Liver (tissue), 9 donors: Measurements from ENCODE around the gene NLRP4. TPM values are rescaled to one million over a fixed set of nuclear protein-coding genes. Genes with fewer than 3 reads are reported as not detected.

Experiments
- DNase-seq: peaks from one replicate; pipeline ENCODE4 v3.0.0-alpha.2; 2017; ENCODE audit warnings: low spot score
- H3K27ac ChIP-seq, 2 donors: one replicate each; pipeline ENCODE4 v1.7.0; 2013; ENCODE audit warnings: inconsistent platforms in 2 of 2, low read length in 2 of 2, control low read depth in 1 of 2, low read depth in 1 of 2, mild to moderate bottlenecking in 1 of 2
- H3K27me3 ChIP-seq, 4 donors: one replicate each; pipeline versions ENCODE4 v1.6.1 to v1.7.0; 2013; ENCODE audit warnings: low read length in 3 of 4, inconsistent platforms in 1 of 4, mild to moderate bottlenecking in 1 of 4, moderate library complexity in 1 of 4; ENCODE audit not compliant: control insufficient read depth in 4 of 4, insufficient read depth in 4 of 4
- H3K36me3 ChIP-seq, 4 donors: one replicate each; pipeline versions ENCODE4 v1.6.1 to v1.7.0; 2013; ENCODE audit warnings: low read length in 3 of 4, mild to moderate bottlenecking in 3 of 4, low read depth in 1 of 4, moderate library complexity in 1 of 4; ENCODE audit not compliant: control insufficient read depth in 4 of 4, insufficient read depth in 3 of 4
- H3K4me1 ChIP-seq, 4 donors: one replicate each; pipeline versions ENCODE4 v1.6.1 to v1.7.0; 2013; ENCODE audit warnings: low read length in 3 of 4, mild to moderate bottlenecking in 3 of 4, moderate library complexity in 1 of 4; ENCODE audit not compliant: control insufficient read depth in 4 of 4, insufficient read depth in 4 of 4
- H3K4me3 ChIP-seq, 3 donors: one replicate each; pipeline versions ENCODE4 v1.6.1 to v1.7.0; 2013; ENCODE audit warnings: low read length in 3 of 3, control low read depth in 1 of 3, low read depth in 1 of 3, mild to moderate bottlenecking in 1 of 3
- H3K9ac ChIP-seq, 2 donors: one replicate each; pipeline ENCODE4 v1.7.0; 2013; ENCODE audit warnings: low read length in 2 of 2, mild to moderate bottlenecking in 2 of 2, moderate library complexity in 2 of 2, control low read depth in 1 of 2, low read depth in 1 of 2
- H3K9me3 ChIP-seq, 4 donors: one replicate each; pipeline versions ENCODE4 v1.6.1 to v1.7.0; 2013; ENCODE audit warnings: low read length in 3 of 4; ENCODE audit not compliant: control insufficient read depth in 4 of 4
- CTCF ChIP-seq: fragments of 150-350 bp; IDR thresholded peaks from 2 replicates; pipeline ENCODE4 v1.5.1; 2017; ENCODE audit warnings: improper control_type of control experiment, low read depth, low read length; ENCODE audit not compliant: missing input control
- EGR1 ChIP-seq, 2 donors: IDR thresholded peaks; 2 replicates each; pipeline ENCODE4 v1.6.1; 2016 to 2018; ENCODE audit warnings: antibody characterized with exemption in 2 of 2, low read depth in 2 of 2
- FOXA1 ChIP-seq: IDR thresholded peaks from 2 replicates; pipeline ENCODE4 v1.6.1; 2016; ENCODE audit warnings: antibody characterized with exemption
- FOXA2 ChIP-seq: IDR thresholded peaks from 2 replicates; pipeline ENCODE4 v1.6.1; 2016; ENCODE audit warnings: antibody characterized with exemption
- GABPA ChIP-seq, 2 donors: IDR thresholded peaks in 1 of 2; conservative IDR thresholded peaks in 1 of 2; 2 replicates each; pipeline ENCODE4 v1.6.1; 2016; ENCODE audit warnings: antibody characterized with exemption in 2 of 2, mild to moderate bottlenecking in 1 of 2, moderate library complexity in 1 of 2
- HNF4A ChIP-seq, 2 donors: conservative IDR thresholded peaks; 2 replicates each; pipeline ENCODE4 v1.6.1; 2016; ENCODE audit warnings: antibody characterized with exemption in 2 of 2, mild to moderate bottlenecking in 2 of 2
- HNF4G ChIP-seq: IDR thresholded peaks from 2 replicates; pipeline ENCODE4 v1.6.1; 2016; ENCODE audit warnings: antibody characterized with exemption
- JUND ChIP-seq, 2 donors: IDR thresholded peaks; 2 replicates each; pipeline ENCODE4 v1.6.1; 2016; ENCODE audit warnings: antibody characterized with exemption in 2 of 2
- MAX ChIP-seq: IDR thresholded peaks from 2 replicates; pipeline ENCODE4 v1.6.1; 2016; ENCODE audit warnings: antibody characterized with exemption
- NR2F2 ChIP-seq: IDR thresholded peaks from 2 replicates; pipeline ENCODE4 v1.6.1; 2016; ENCODE audit warnings: antibody characterized with exemption
- RAD21 ChIP-seq, 2 donors: IDR thresholded peaks; 2 replicates each; pipeline ENCODE4 v1.6.1; 2016; ENCODE audit warnings: antibody characterized with exemption in 2 of 2, mild to moderate bottlenecking in 2 of 2
- REST ChIP-seq: IDR thresholded peaks from 2 replicates; pipeline ENCODE4 v1.6.1; 2016; ENCODE audit warnings: antibody characterized with exemption, mild to moderate bottlenecking
- RXRA ChIP-seq, 2 donors: IDR thresholded peaks; 2 replicates each; pipeline ENCODE4 v1.6.1; 2017 to 2018; ENCODE audit warnings: antibody characterized with exemption in 2 of 2, mild to moderate bottlenecking in 1 of 2
- SP1 ChIP-seq: IDR thresholded peaks from 2 replicates; pipeline ENCODE4 v1.6.1; 2018; ENCODE audit warnings: antibody characterized with exemption, mild to moderate bottlenecking
- TAF1 ChIP-seq: conservative IDR thresholded peaks from 2 replicates; pipeline ENCODE4 v1.6.1; 2016; ENCODE audit warnings: antibody characterized with exemption, mild to moderate bottlenecking
- YY1 ChIP-seq: IDR thresholded peaks from 2 replicates; pipeline ENCODE4 v1.6.1; 2016; ENCODE audit warnings: antibody characterized with exemption, mild to moderate bottlenecking
- WGBS: extraction: QIAGEN DNeasy Blood & Tissue Kit; methylation state at CpG from one replicate; pipeline ENCODE4 v1.1.7; 2013; 5-methylcytosine and 5-hydroxymethylcytosine counted together
- polyA plus RNA-seq, 2 donors: library from polyadenylated mRNA; stranded (reverse) in 1 of 2; unstranded in 1 of 2; fragments of 200-250 nt in 1 of 2; fragments of >200 nt in 1 of 2; fragmentation: Nextera tagmentation in 1 of 2; extraction: Ambion mirVana in 1 of 2; gene quantifications; one replicate each; pipeline versions ENCODE4 v1.2.1 to v1.2.3, GENCODE V29; 2013 to 2015
- total RNA-seq, 2 donors: library from RNA; depleted of rRNA; stranded (reverse); fragments of >200 nt; gene quantifications; one replicate each; pipeline ENCODE4 v1.2.3, GENCODE V29; 2014
- TF ChIP-seq, protein P1 (sequence below): IDR thresholded peaks from 2 replicates; pipeline ENCODE4 v1.6.1; 2016; ENCODE audit warnings: antibody characterized with exemption
- TF ChIP-seq, protein P2 (sequence below): IDR thresholded peaks from 2 replicates; pipeline ENCODE4 v1.6.1; 2016; ENCODE audit warnings: antibody characterized with exemption
- donor health status: healthy.
- donor health status: healthy.
- donor health status: healthy.
- donor health status: healthy.
- donor health status: healthy.

Gene NLRP4
- total and polyA plus RNA-seq, 4 donors: not detected

DNA sequence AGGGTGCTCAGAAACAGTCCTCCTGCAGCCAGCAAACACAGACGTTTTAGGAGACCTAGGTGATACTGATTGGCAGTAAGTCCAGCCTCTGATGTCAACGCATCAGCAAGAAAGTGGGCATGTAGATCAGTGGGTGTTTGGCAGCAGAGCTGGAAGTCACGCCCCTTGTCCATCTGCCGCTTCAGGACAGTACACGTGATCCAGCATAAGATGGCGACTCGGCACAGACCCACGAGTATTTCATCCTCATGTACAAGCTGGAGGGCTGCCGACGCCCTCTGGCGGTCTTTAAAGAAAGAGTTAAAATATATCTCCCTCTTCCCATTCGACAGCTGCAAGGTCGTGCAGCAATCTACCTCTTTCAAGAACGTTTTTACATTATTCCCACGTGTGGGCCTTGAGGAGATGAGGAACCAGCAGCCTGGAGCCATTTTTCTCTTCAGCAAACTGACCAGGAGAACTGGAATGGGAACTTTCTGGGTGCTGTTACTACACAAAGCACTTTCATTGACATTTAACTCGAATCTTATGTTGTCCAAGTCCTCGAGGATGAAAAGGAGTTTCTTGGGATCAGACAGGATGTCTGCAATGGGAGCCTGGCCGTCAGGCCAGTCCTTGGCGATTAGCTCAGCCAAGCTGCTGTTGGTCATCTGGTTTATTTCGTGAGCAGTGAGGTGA is 26.8 kb upstream of the NLRP4 start (continued):
- TF ChIP-seq REST (no peak), FOXA1 (no peak)

DNA sequence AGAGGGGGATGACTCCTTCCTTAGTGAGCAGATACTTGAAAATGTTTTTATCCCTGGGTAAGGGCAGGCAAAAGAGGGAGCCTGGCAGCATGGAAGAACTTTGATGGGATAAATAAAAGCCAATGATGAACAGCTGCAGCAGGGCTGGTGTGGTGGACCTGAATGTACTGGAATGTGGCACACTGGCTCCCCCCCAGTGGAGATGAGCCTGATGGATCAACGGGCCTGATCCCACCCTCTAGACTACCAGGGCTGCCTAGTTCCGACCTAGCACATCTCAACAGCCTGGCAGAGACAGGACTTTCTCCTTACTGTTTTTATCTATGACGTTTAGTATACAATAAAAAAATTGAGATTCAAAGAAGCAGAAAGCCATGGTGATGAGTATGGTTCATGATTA is 25.0 kb upstream of the NLRP4 start:
- TF ChIP-seq MAX: no peak
- TF ChIP-seq SP1: no peak
- TF ChIP-seq JUND (IDR thresholded peaks at IDR 0.05): no peak
- TF ChIP-seq TAF1: no peak
- no peak for TF ChIP-seq RAD21 (IDR thresholded peaks at IDR 0.05)
- TF ChIP-seq HNF4A (conservative IDR thresholded peaks at IDR 0.05): no peak
- TF ChIP-seq RXRA (IDR thresholded peaks at IDR 0.05): no peak
- TF ChIP-seq HNF4G: no peak
- TF ChIP-seq FOXA2: no peak
- Histone ChIP-seq H3K4me3 (no peak overlapping the region), H3K36me3 (no peaks in the 10 kb centered on the region), H3K4me1 (peaks cover 0 to 8% (median 3%) of the 10 kb centered on the region in 4 donors), H3K9me3 (no peaks in the 10 kb centered on the region), H3K27me3 (peaks cover 0 to under 1% (median 0%) of the 10 kb centered on the region in 4 donors), H3K27ac (no peak overlapping the region), H3K9ac (no peak overlapping the region)
- WGBS: 61% methylated on average over 3 of the region's 3 CpGs
- DNase-seq: no peak

GRCh38 chr19:55812449-55812848 is 23.9 kb upstream of the NLRP4 start:
- TF ChIP-seq REST (no peak), RAD21 (IDR thresholded peaks at IDR 0.05) (no peak), TAF1 (no peak), FOXA1 (no peak), YY1 (no peak), NR2F2 (no peak), CTCF (no peak), SP1 (no peak), MAX (no peak), EGR1 (IDR thresholded peaks at IDR 0.05; ENCODE audit: low read depth in 2 of 2) (no peak), HNF4A (conservative IDR thresholded peaks at IDR 0.05) (no peak), GABPA (IDR thresholded peaks at IDR 0.05 in 1 of 2, conservative IDR thresholded peaks at IDR 0.05 in 1 of 2) (no peak), RXRA (IDR thresholded peaks at IDR 0.05) (no peak), FOXA2 (no peak), HNF4G (no peak)
- TF ChIP-seq, protein P1, sequence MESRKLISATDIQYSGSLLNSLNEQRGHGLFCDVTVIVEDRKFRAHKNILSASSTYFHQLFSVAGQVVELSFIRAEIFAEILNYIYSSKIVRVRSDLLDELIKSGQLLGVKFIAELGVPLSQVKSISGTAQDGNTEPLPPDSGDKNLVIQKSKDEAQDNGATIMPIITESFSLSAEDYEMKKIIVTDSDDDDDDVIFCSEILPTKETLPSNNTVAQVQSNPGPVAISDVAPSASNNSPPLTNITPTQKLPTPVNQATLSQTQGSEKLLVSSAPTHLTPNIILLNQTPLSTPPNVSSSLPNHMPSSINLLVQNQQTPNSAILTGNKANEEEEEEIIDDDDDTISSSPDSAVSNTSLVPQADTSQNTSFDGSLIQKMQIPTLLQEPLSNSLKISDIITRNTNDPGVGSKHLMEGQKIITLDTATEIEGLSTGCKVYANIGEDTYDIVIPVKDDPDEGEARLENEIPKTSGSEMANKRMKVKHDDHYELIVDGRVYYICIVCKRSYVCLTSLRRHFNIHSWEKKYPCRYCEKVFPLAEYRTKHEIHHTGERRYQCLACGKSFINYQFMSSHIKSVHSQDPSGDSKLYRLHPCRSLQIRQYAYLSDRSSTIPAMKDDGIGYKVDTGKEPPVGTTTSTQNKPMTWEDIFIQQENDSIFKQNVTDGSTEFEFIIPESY: no peak
- TF ChIP-seq, protein P2, sequence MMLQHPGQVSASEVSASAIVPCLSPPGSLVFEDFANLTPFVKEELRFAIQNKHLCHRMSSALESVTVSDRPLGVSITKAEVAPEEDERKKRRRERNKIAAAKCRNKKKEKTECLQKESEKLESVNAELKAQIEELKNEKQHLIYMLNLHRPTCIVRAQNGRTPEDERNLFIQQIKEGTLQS: no peak
- Histone ChIP-seq H3K9ac (no peak overlapping the region), H3K4me3 (no peak overlapping the region), H3K9me3 (no peaks in the 10 kb centered on the region), H3K4me1 (peaks cover 0 to 8% (median 3%) of the 10 kb centered on the region in 4 donors), H3K27ac (no peak overlapping the region), H3K27me3 (peaks cover 0 to 3% (median 0%) of the 10 kb centered on the region in 4 donors), H3K36me3 (no peaks in the 10 kb centered on the region)
- DNase-seq: no peak
- 44% methylated on average over 7 of the region's 7 CpGs for WGBS
